NCI-H460 (cell line): ENCODE measurements around the gene CSPG4. TPM values are rescaled to one million over a fixed set of nuclear protein-coding genes. Genes with fewer than 3 reads are reported as not detected.
"Not testable (repeated sequence)": the region's sequence is repeated elsewhere in the genome, so short reads cannot be mapped to it uniquely, and the experiment has no call there.

Experiments
- DNase-seq: peaks from one replicate; pipeline ENCODE4 v3.0.0-alpha.2; 2016; ENCODE audit warnings: low read depth; ENCODE audit errors: extremely low read depth
- total RNA-seq: library from RNA; depleted of rRNA; stranded (reverse); fragments of >200 nt; shearing (Covaris generic); gene quantifications from 2 replicates; pipeline ENCODE4 v1.2.3, GENCODE V29; 2014; rRNA removed

Gene CSPG4
- total RNA-seq, 1 experiment from 2014 or later, result 0.10 TPM

GRCh38 chr15:75637245-75638009 lies 75.2 kb downstream of the CSPG4 start:
- no peak for DNase-seq

- no peak for DNase-seq
Measured at GRCh38 chr15:75636026-75636425, 76.6 kb downstream of the CSPG4 start.

GRCh38 chr15:75633922-75634321 lies 78.7 kb downstream of the CSPG4 start:
- not testable (repeated sequence) for DNase-seq

GRCh38 chr15:75631935-75632334 lies 80.7 kb downstream of the CSPG4 start:
- no peak for DNase-seq

GRCh38 chr15:75625542-75626347 lies 86.9 kb downstream of the CSPG4 start, which contains the start of gene SNUPN:
TSS of gene SNUPN (minus strand) at chr15:75625725. CDS start at chr15:75621051, 4,674 bp downstream.
- peak; percentile 93 for DNase-seq

Other genes with a start within 250 kb of the CSPG4 start
- gene PTPN9, start 133.5 kb downstream of the CSPG4 start, total RNA-seq, result 26.0 and 29.5 TPM in 2 replicates
- gene SNUPN, start 87.1 kb downstream of the CSPG4 start, total RNA-seq, result 24.0 and 24.1 TPM in 2 replicates
- gene IMP3, start 72.6 kb downstream of the CSPG4 start, total RNA-seq, result 59.8 and 68.6 TPM in 2 replicates
- 8.2 and 10.0 TPM in 2 replicates for gene SNX33, start 64.9 kb downstream of the CSPG4 start, total RNA-seq
- 20.8 and 25.4 TPM in 2 replicates for gene UBE2Q2, start 130.6 kb upstream of the CSPG4 start, total RNA-seq
- 85.3 and 107 TPM in 2 replicates for gene FBXO22, start 191.0 kb upstream of the CSPG4 start, total RNA-seq